Dermis microvascular lymphatic vessel endothelial cell (primary cell): Measurements from ENCODE around the gene TP53TG5. TPM values are rescaled to one million over a fixed set of nuclear protein-coding genes. Genes with fewer than 3 reads are reported as not detected.
"Not testable (repeated sequence)": the region's sequence is repeated elsewhere in the genome, so short reads cannot be mapped to it uniquely, and the experiment has no call there.

Experiments
- DNase-seq, 2 donors: peaks; one replicate each; pipeline versions ENCODE4 v3.0.0 to v3.0.0-alpha.2; 2010; ENCODE audit warnings: low read depth in 2 of 2
- total RNA-seq: library from RNA; depleted of rRNA; stranded (reverse); fragments of >200 nt; gene quantifications from 2 replicates; pipeline ENCODE4 v1.2.1, GENCODE V29; 2014

TP53TG5 gene
- total RNA-seq, 1 donor from 2014 or later: not detected

- no peak for DNase-seq
Observed at GRCh38 chr20:45366631-45367030, 11.5 kb downstream of the TP53TG5 start.

- no peak for DNase-seq
Observed at GRCh38 chr20:45366192-45366591, 11.9 kb downstream of the TP53TG5 start.

GRCh38 chr20:45365444-45365970 lies 12.6 kb downstream of the TP53TG5 start:
- no peak for DNase-seq

- DNase-seq: peak in 1 of 2 donors; percentile 19
Observed at GRCh38 chr20:45363611-45364492, 14.3 kb downstream of the TP53TG5 start.

- peak; percentile 97 to 99 for DNase-seq
Observed at GRCh38 chr20:45362804-45363610, 15.1 kb downstream of the TP53TG5 start, which contains the start of gene SYS1. TSS of gene SYS1 (plus strand) at chr20:45363156. CDS start at chr20:45363532, 376 bp downstream.

- no peak for DNase-seq
Observed at GRCh38 chr20:45361793-45362192, 16.3 kb downstream of the TP53TG5 start.

GRCh38 chr20:45359406-45360148 lies 18.5 kb downstream of the TP53TG5 start:
- peak in 1 of 2 donors; percentile 79 for DNase-seq

GRCh38 chr20:45359069-45359405 lies 19.1 kb downstream of the TP53TG5 start:
- peak in 1 of 2 donors; percentile 48 for DNase-seq

GRCh38 chr20:45358282-45359068 lies 19.6 kb downstream of the TP53TG5 start:
- peak; percentile 76 to 90 for DNase-seq

- DNase-seq: peak in 1 of 2 donors; percentile 34
Observed at GRCh38 chr20:45355209-45356084, 22.7 kb downstream of the TP53TG5 start.

- DNase-seq: no peak
Observed at GRCh38 chr20:45354423-45355208, 23.5 kb downstream of the TP53TG5 start.

GRCh38 chr20:45353746-45354145 lies 24.4 kb downstream of the TP53TG5 start:
- DNase-seq: no peak

GRCh38 chr20:45352729-45353128 lies 25.4 kb downstream of the TP53TG5 start:
- no peak for DNase-seq

- not testable (repeated sequence) for DNase-seq
Observed at GRCh38 chr20:45350795-45351194, 27.3 kb downstream of the TP53TG5 start.

GRCh38 chr20:45350217-45350616 lies 27.9 kb downstream of the TP53TG5 start:
- DNase-seq: no peak

GRCh38 chr20:45347936-45348778 lies 30.0 kb downstream of the TP53TG5 start, which contains the start of gene SDC4:
TSS of gene SDC4 (minus strand) at chr20:45348424. CDS start at chr20:45348384, 40 bp downstream.
- peak in 1 of 2 donors; percentile 71 for DNase-seq

- DNase-seq: no peak
Observed at GRCh38 chr20:45347297-45347935, 30.7 kb downstream of the TP53TG5 start.
